SK-N-SH (cell line): ENCODE results near the gene LRMDA. TPM values are rescaled to one million over a fixed set of nuclear protein-coding genes. Genes with fewer than 3 reads are reported as not detected.

ENCODE experiments used
- CTCF ChIA-PET: fragments of 300-600, 350-600 bp; formaldehyde crosslinking; extraction: SDS; loops from one replicate; lab custom pipeline; 2021; lab: Yijun Ruan, JAX
- POLR2A ChIA-PET: fragments of 350-600 bp; sonication (Branson Sonifier 250); formaldehyde crosslinking; extraction: SDS; loops from one replicate; lab custom pipeline; 2020; ENCODE audit warnings: antibody characterized with exemption, inconsistent platforms; lab: Yijun Ruan, JAX
- DNase-seq: peaks from one replicate; pipeline ENCODE4 v3.0.0; 2012
- H2AFZ ChIP-seq: fragments of 200-600 bp; sonication (generic); 2 replicates; pipeline ENCODE4 v1.8.1; 2016; ENCODE audit warnings: antibody characterized with exemption, mild to moderate bottlenecking, low read depth
- H3F3A ChIP-seq: fragments of 200-600 bp; sonication (generic); replicated peaks from 2 replicates; pipeline ENCODE3; 2016; ENCODE audit warnings: antibody characterized with exemption, mild to moderate bottlenecking; ENCODE audit not compliant: insufficient read depth
- H3K27ac ChIP-seq, 2 experiments: fragments of 200-500 bp in 1 of 2; fragments of 200-600 bp in 1 of 2; sonication (Bioruptor generic) in 1 of 2; sonication (generic), shearing (Covaris generic) in 1 of 2; 2 replicates each; pipeline versions ENCODE4 v1.5.1 to v1.6.1; 2014 to 2016; ENCODE audit warnings: low read depth in 2 of 2, inconsistent platforms in 1 of 2, low read length in 1 of 2, mild to moderate bottlenecking in 1 of 2, mixed read lengths in 1 of 2
- H3K27me3 ChIP-seq: fragments of 200-600 bp; sonication (generic), shearing (Covaris generic); 2 replicates; pipeline ENCODE4 v1.6.1; 2016; ENCODE audit warnings: mixed run types; ENCODE audit not compliant: insufficient read depth
- H3K36me3 ChIP-seq, 2 experiments: fragments of 200-500 bp in 1 of 2; fragments of 200-600 bp in 1 of 2; sonication (Bioruptor generic) in 1 of 2; sonication (generic) in 1 of 2; replicated peaks in 1 of 2; 2 replicates each; pipeline versions ENCODE3 to v1.5.1; 2014 to 2016; ENCODE audit warnings: low read length in 1 of 2, mild to moderate bottlenecking in 1 of 2; ENCODE audit not compliant: insufficient read depth in 2 of 2, control insufficient read depth in 1 of 2
- H3K4me1 ChIP-seq, 2 experiments: fragments of 200-500 bp in 1 of 2; fragments of 200-600 bp in 1 of 2; sonication (Bioruptor generic) in 1 of 2; sonication (generic), shearing (Covaris generic) in 1 of 2; 2 replicates each; pipeline versions ENCODE4 v1.5.1 to v1.6.1; 2014 to 2016; ENCODE audit warnings: low read depth in 1 of 2, low read length in 1 of 2, mixed run types in 1 of 2; ENCODE audit not compliant: insufficient read depth in 2 of 2, control insufficient read depth in 1 of 2
- H3K4me2 ChIP-seq: fragments of 200-600 bp; sonication (generic), shearing (Covaris generic); 2 replicates; pipeline ENCODE4 v1.6.1; 2017; ENCODE audit warnings: mixed run types
- H3K4me3 ChIP-seq, 2 experiments: fragments of 200-500 bp in 1 of 2; fragments of 200-600 bp in 1 of 2; sonication (Bioruptor generic) in 1 of 2; sonication (generic), shearing (Covaris generic) in 1 of 2; 2 replicates each; pipeline versions ENCODE4 v1.5.1 to v1.8.1; 2014 to 2016; ENCODE audit warnings: low read depth in 2 of 2, inconsistent platforms in 1 of 2, low read length in 1 of 2, mild to moderate bottlenecking in 1 of 2, mixed read lengths in 1 of 2, moderate library complexity in 1 of 2
- H3K79me2 ChIP-seq: fragments of 200-600 bp; sonication (generic); 2 replicates; pipeline ENCODE4 v1.8.1; 2017; ENCODE audit warnings: mild to moderate bottlenecking; ENCODE audit not compliant: insufficient read depth
- H3K9ac ChIP-seq: fragments of 200-600 bp; sonication (generic); 2 replicates; pipeline ENCODE4 v1.6.1; 2017; ENCODE audit warnings: mixed run types
- H3K9me2 ChIP-seq: fragments of 200-600 bp; sonication (generic); 2 replicates; pipeline ENCODE4 v1.6.1; 2017; ENCODE audit warnings: mixed run types
- H3K9me3 ChIP-seq: fragments of 200-600 bp; sonication (generic); 2 replicates; pipeline ENCODE4 v1.6.1; 2017; ENCODE audit warnings: mixed run types, mild to moderate bottlenecking, moderate library complexity
- H4K20me1 ChIP-seq: fragments of 200-600 bp; sonication (generic); 2 replicates; pipeline ENCODE4 v1.6.1; 2017; ENCODE audit warnings: mild to moderate bottlenecking, mixed run types; ENCODE audit not compliant: insufficient read depth
- ELF1 ChIP-seq: IDR thresholded peaks from 2 replicates; pipeline ENCODE4 v1.4.0; 2012
- EZH2phosphoT487 ChIP-seq: fragments of 200-600 bp; sonication (generic); IDR thresholded peaks from 2 replicates; pipeline ENCODE4 v1.6.1; 2017; ENCODE audit warnings: low read depth, mixed run types, mild to moderate bottlenecking, antibody characterized with exemption, moderate library complexity, borderline replicate concordance
- PBX3 ChIP-seq: IDR thresholded peaks from 2 replicates; pipeline ENCODE4; 2012
- RAD21 ChIP-seq: IDR thresholded peaks from 2 replicates; pipeline ENCODE4 v1.6.1; 2012; ENCODE audit warnings: mild to moderate bottlenecking, low read length
- RFX5 ChIP-seq: IDR thresholded peaks from 2 replicates; pipeline ENCODE4 v1.6.1; 2012; ENCODE audit warnings: mild to moderate bottlenecking, improper control_type of control experiment, low read length
- SIN3A ChIP-seq: IDR thresholded peaks from 2 replicates; pipeline ENCODE4 v1.6.1; 2012; ENCODE audit warnings: low read depth, mild to moderate bottlenecking, low read length, moderate library complexity, borderline replicate concordance
- TAF1 ChIP-seq: IDR thresholded peaks from 2 replicates; pipeline ENCODE4 v1.6.1; 2012; ENCODE audit warnings: low read depth, mild to moderate bottlenecking, low read length, moderate library complexity, borderline replicate concordance
- TCF12 ChIP-seq: IDR thresholded peaks from 2 replicates; pipeline ENCODE4 v1.4.0; 2012
- TEAD4 ChIP-seq: IDR thresholded peaks from 2 replicates; pipeline ENCODE4 v1.4.0; 2012; ENCODE audit warnings: mild to moderate bottlenecking, borderline replicate concordance; ENCODE audit not compliant: insufficient read depth
- ZBTB33 ChIP-seq: IDR thresholded peaks from 2 replicates; pipeline ENCODE4 v1.4.0; 2012; ENCODE audit warnings: low read depth, borderline replicate concordance
- polyA plus RNA-seq, 3 experiments: library from polyadenylated mRNA; depleted of rRNA; stranded (reverse); fragments of >200 nt; gene quantifications; 2 replicates each; pipeline ENCODE4 v1.2.3, GENCODE V29; 2012
- TF ChIP-seq, protein P1 (sequence below): IDR thresholded peaks from 2 replicates; pipeline ENCODE4 v1.4.0; 2012; ENCODE audit warnings: low read depth
- TF ChIP-seq, protein P2 (sequence below): fragments of 150-350 bp; IDR thresholded peaks from 2 replicates; pipeline ENCODE4 v1.6.1; 2017; ENCODE audit warnings: antibody characterized with exemption, low read length, low read depth, borderline replicate concordance
- TF ChIP-seq, protein P3 (sequence below): fragments of 200-600 bp; sonication (generic); IDR thresholded peaks from 2 replicates; pipeline ENCODE4 v1.6.1; 2017; ENCODE audit warnings: antibody characterized with exemption, mild to moderate bottlenecking, moderate library complexity

The LRMDA gene
- polyA plus RNA-seq, 1 of the 3 experiments (the other 2 are of a cell fraction): 0.95 TPM

DNA sequence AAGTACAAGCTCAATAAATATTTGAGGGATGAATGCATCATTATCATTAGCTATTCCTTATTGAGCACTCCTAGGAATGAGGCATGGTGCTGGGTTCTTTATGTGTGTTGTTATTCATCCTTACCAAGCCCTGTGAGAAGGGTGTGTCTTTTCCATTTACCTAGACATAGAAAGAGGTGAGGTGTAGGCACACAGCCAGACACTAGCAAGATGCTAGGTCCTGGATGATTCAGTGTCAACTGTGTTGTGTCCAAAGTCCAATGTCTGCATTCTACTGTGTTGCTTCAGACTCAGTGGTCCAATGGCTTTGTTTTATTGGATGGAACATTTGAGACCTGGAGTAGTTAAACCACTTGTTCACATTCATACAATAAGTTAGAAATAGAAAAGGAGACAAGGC lies 605.5 kb downstream of the LRMDA start:
- Histone ChIP-seq H3K36me3 (no peaks in the 10 kb centered on the region), H3K27me3 (no peaks in the 10 kb centered on the region), H3K9me3 (no peaks in the 10 kb centered on the region), H3K9me2 (no peaks in the 10 kb centered on the region), H3K4me3 (no peak overlapping the region), H3K9ac (no peak overlapping the region), H3K79me2 (no peaks in the 10 kb centered on the region), H3K4me1 (peaks cover 0 to 27% of the 10 kb centered on the region in 2 experiments; a peak in 2 of 4 replicates), H4K20me1 (no peaks in the 10 kb centered on the region), H3K27ac (no peak overlapping the region), H2AFZ (no peak overlapping the region), H3K4me2 (no peak overlapping the region), H3F3A (no peaks in the 10 kb centered on the region)
- POLR2A ChIA-PET: interaction anchor here (2.0 kb wide), 1 partner anchor 636 kb away, joined by 8 read pairs; the partner anchor contains the start of gene ZNF503
- no peak for DNase-seq
- CTCF ChIA-PET: interaction anchor here (0.5 to 2.8 kb wide), 57 partner anchors 9 to 1074 kb away, joined by 3 to 32 read pairs (median 3); partner anchors contain the start of gene ZNF503
- no peak for TF ChIP-seq SIN3A
- TF ChIP-seq TCF12: no peak
- no peak for TF ChIP-seq TEAD4
- no peak for TF ChIP-seq PBX3
- TF ChIP-seq, protein P1, sequence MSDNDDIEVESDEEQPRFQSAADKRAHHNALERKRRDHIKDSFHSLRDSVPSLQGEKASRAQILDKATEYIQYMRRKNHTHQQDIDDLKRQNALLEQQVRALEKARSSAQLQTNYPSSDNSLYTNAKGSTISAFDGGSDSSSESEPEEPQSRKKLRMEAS: no peak
- no peak for TF ChIP-seq EZH2phosphoT487
- TF ChIP-seq, protein P2, sequence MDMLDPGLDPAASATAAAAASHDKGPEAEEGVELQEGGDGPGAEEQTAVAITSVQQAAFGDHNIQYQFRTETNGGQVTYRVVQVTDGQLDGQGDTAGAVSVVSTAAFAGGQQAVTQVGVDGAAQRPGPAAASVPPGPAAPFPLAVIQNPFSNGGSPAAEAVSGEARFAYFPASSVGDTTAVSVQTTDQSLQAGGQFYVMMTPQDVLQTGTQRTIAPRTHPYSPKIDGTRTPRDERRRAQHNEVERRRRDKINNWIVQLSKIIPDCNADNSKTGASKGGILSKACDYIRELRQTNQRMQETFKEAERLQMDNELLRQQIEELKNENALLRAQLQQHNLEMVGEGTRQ: no peak
- no peak for TF ChIP-seq ELF1
- no peak for TF ChIP-seq RFX5
- TF ChIP-seq TAF1: no peak
- TF ChIP-seq ZBTB33: no peak
- no peak for TF ChIP-seq RAD21
- TF ChIP-seq, protein P3, sequence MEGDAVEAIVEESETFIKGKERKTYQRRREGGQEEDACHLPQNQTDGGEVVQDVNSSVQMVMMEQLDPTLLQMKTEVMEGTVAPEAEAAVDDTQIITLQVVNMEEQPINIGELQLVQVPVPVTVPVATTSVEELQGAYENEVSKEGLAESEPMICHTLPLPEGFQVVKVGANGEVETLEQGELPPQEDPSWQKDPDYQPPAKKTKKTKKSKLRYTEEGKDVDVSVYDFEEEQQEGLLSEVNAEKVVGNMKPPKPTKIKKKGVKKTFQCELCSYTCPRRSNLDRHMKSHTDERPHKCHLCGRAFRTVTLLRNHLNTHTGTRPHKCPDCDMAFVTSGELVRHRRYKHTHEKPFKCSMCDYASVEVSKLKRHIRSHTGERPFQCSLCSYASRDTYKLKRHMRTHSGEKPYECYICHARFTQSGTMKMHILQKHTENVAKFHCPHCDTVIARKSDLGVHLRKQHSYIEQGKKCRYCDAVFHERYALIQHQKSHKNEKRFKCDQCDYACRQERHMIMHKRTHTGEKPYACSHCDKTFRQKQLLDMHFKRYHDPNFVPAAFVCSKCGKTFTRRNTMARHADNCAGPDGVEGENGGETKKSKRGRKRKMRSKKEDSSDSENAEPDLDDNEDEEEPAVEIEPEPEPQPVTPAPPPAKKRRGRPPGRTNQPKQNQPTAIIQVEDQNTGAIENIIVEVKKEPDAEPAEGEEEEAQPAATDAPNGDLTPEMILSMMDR: no peak
- TF ChIP-seq, all 33 proteins: peak for 0
